Esophagus squamous epithelium (tissue), 4 donors: ENCODE results near the gene FIGN.

Experiments used
- CTCF ChIP-seq, 6 experiments: fragments of 450-650 bp in 4 of 6; fragments of 200-600 bp in 2 of 6; sonication (generic) in 2 of 6; IDR thresholded peaks; one replicate each; pipeline ENCODE4 v1.5.1; 2016 to 2019; ENCODE audit warnings: antibody characterized with exemption in 6 of 6, mild to moderate bottlenecking in 4 of 6, moderate library complexity in 4 of 6
- POLR2A ChIP-seq, 4 donors: fragments of 450-650 bp; IDR thresholded peaks; one replicate each; pipeline ENCODE4 v1.6.1; 2017; ENCODE audit warnings: antibody characterized with exemption in 4 of 4, mild to moderate bottlenecking in 4 of 4, moderate library complexity in 3 of 4

GRCh38 chr2:163630836-163631235, 105.0 kb downstream of the FIGN start:
- no peak for TF ChIP-seq CTCF (IDR thresholded peaks at IDR 0.05)
- TF ChIP-seq POLR2A (IDR thresholded peaks at IDR 0.05), result no peak
